Peyer's patch (tissue), 4 donors: ENCODE measurements around the gene USP33. TPM values are rescaled to one million over a fixed set of nuclear protein-coding genes. Genes with fewer than 3 reads are reported as not detected.

Experiments
- DNase-seq, 3 donors: peaks; one replicate each; pipeline ENCODE4 v3.0.0-alpha.2; 2017 to 2019
- H3K27ac ChIP-seq, 4 donors: fragments of 200-600 bp; sonication (generic); one replicate each; pipeline ENCODE4 v1.5.1; 2016 to 2019
- H3K27me3 ChIP-seq, 2 donors: fragments of 200-600 bp; sonication (generic); one replicate each; pipeline ENCODE4 v1.5.1; 2019
- H3K36me3 ChIP-seq, 3 donors: fragments of 200-600 bp; sonication (generic); one replicate each; pipeline ENCODE4 v1.5.1; 2016 to 2019
- H3K4me1 ChIP-seq, 4 donors: fragments of 200-600 bp; sonication (generic); one replicate each; pipeline ENCODE4 v1.5.1; 2016 to 2019
- H3K4me3 ChIP-seq, 4 donors: fragments of 200-600 bp; sonication (generic); 1 replicate in 3 of 4; 2 replicates in 1 of 4; pipeline ENCODE4 v1.5.1; 2016 to 2019; ENCODE audit warnings: mild to moderate bottlenecking in 1 of 4
- H3K9me3 ChIP-seq, 4 donors: fragments of 200-600 bp; sonication (generic); one replicate each; pipeline ENCODE4 v1.5.1; 2016 to 2019; ENCODE audit warnings: mild to moderate bottlenecking in 1 of 4
- POLR2A ChIP-seq, 2 donors: fragments of 450-650 bp; IDR thresholded peaks; one replicate each; pipeline ENCODE4 v1.5.1; 2017; ENCODE audit warnings: antibody characterized with exemption in 2 of 2, mild to moderate bottlenecking in 2 of 2, moderate library complexity in 2 of 2
- total RNA-seq, 4 donors: library from RNA; depleted of rRNA; stranded (reverse); fragments of >200 nt; gene quantifications; one replicate each; pipeline ENCODE4 v1.1.0, GENCODE V29; 2016
- TF ChIP-seq, protein P1 (sequence below), 6 experiments: fragments of 450-650 bp in 4 of 6; fragments of 200-600 bp in 2 of 6; sonication (generic) in 1 of 6; IDR thresholded peaks; one replicate each; pipeline ENCODE4 v1.5.1; 2017 to 2019; ENCODE audit warnings: antibody characterized with exemption in 6 of 6, mild to moderate bottlenecking in 3 of 6, moderate library complexity in 1 of 6

The USP33 gene
- total RNA-seq, 4 donors from 2014 or later = 78.9 to 109 (median 84.4) TPM

DNA sequence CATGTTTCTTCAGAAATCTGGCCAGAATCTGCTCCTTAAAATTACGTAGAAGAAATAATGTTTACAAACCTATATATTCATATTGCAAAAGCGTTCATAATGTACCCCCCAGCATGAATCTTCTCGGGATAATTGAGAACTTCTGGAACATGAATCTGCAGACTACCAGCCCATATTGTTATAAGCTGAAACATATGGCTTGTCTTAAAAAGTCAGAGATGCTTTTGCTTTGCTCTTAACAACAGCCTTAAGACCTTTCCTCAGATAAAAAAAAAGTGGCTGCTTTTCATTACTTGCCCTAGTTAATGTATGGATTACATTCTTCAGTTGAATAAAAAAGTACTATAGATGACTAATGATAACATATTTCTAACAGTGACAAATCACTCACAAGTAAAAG lies 62.2 kb downstream of the USP33 start:
- H3K4me1 ChIP-seq = no peaks in the 10 kb centered on the region
- no peaks in the 10 kb centered on the region for H3K9me3 ChIP-seq
- peaks cover 0 to 54% (median 0%) of the 10 kb centered on the region in 3 donors for H3K36me3 ChIP-seq
- TF ChIP-seq, protein P1, sequence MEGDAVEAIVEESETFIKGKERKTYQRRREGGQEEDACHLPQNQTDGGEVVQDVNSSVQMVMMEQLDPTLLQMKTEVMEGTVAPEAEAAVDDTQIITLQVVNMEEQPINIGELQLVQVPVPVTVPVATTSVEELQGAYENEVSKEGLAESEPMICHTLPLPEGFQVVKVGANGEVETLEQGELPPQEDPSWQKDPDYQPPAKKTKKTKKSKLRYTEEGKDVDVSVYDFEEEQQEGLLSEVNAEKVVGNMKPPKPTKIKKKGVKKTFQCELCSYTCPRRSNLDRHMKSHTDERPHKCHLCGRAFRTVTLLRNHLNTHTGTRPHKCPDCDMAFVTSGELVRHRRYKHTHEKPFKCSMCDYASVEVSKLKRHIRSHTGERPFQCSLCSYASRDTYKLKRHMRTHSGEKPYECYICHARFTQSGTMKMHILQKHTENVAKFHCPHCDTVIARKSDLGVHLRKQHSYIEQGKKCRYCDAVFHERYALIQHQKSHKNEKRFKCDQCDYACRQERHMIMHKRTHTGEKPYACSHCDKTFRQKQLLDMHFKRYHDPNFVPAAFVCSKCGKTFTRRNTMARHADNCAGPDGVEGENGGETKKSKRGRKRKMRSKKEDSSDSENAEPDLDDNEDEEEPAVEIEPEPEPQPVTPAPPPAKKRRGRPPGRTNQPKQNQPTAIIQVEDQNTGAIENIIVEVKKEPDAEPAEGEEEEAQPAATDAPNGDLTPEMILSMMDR (IDR thresholded peaks at IDR 0.05) = no peak
- no peak for TF ChIP-seq POLR2A (IDR thresholded peaks at IDR 0.05)
- no peak for DNase-seq
- no peak overlapping the region for H3K27ac ChIP-seq
- H3K27me3 ChIP-seq = no peaks in the 10 kb centered on the region
- H3K4me3 ChIP-seq = no peak overlapping the region

DNA sequence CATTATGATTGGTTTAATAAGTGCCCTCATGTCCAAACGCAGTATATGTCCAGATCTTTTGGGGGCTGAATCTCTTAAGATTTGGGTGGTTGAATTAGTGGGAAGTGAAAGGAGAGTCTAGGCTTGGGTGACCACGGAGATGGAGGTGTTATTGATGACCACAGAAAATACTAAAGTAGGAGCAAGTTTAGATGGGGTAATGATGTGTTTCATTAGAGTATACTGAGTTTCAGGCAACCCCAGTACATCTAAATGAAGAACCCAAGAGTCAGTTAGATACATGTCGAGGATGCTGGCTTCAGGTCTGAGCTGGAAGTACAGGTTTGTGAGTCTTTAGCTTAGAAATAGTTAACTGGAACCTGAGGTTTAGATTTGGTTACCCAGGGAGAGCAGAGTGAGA lies 70.7 kb downstream of the USP33 start:
- Histone ChIP-seq H3K9me3 (no peaks in the 10 kb centered on the region), H3K27ac (no peak overlapping the region), H3K27me3 (no peaks in the 10 kb centered on the region), H3K36me3 (peaks cover 0 to 10% (median 0%) of the 10 kb centered on the region in 3 donors), H3K4me1 (peaks cover 0 to 3% (median 0%) of the 10 kb centered on the region in 4 donors), H3K4me3 (no peak overlapping the region)
- no peak for DNase-seq
- TF ChIP-seq, protein P1 (IDR thresholded peaks at IDR 0.05) = no peak
- no peak for TF ChIP-seq POLR2A (IDR thresholded peaks at IDR 0.05)

GRCh38 chr1:77687519-77687906 lies 72.1 kb downstream of the USP33 start:
- TF ChIP-seq, protein P1 (IDR thresholded peaks at IDR 0.05) = peak in 4 of 6 experiments; percentile 15 to 41 (median 26)
- TF ChIP-seq POLR2A (IDR thresholded peaks at IDR 0.05) = no peak
- Histone ChIP-seq H3K36me3 (no peaks in the 10 kb centered on the region), H3K9me3 (no peaks in the 10 kb centered on the region), H3K27ac (no peak overlapping the region), H3K27me3 (no peaks in the 10 kb centered on the region), H3K4me1 (peaks cover 0 to 7% (median 0%) of the 10 kb centered on the region in 4 donors), H3K4me3 (peak overlapping the region in 3 of 4 donors; percentile 6 to 34 (median 31))
- DNase-seq = peak in 1 of 3 donors; percentile 60

DNA sequence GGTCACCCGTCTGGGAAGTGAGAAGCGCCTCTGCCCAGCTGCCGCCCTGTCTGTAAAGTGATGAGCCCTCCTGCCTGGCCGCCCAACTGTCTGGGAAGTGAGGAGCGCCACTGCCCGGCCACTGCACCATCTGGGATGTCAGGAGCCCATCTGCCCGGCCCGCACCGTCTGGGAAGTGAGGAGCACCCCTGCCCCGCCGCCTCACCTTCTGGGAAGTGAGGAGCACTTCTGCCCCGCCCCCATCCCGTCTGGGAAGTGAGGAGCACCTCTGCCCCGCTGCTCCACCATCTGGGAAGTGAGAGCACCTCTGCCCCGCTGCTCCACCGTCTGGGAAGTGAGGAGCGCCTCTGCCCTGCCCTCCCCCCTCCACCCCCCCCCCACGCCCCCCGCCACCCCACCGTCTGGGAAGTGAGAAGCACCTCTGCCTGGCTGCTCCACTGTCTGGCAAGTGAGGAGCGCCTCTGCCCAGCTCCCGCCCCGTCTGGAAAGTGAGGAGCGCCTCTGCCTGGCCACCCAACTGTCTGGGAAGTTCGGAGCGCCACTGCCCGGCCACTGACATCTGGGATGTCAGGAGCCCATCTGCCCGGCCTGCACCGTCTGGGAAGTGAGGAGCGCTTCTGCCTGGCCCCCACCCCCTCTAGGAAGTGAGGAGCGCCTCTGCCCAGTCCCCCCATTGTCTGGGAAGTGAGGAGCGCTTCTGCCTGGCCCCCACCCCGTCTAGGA lies 72.7 kb downstream of the USP33 start:
- peak overlapping the region in 2 of 4 donors; percentile 31 to 34 for H3K4me3 ChIP-seq
- no peaks in the 10 kb centered on the region for H3K27me3 ChIP-seq
- H3K9me3 ChIP-seq = no peaks in the 10 kb centered on the region
- H3K36me3 ChIP-seq = no peaks in the 10 kb centered on the region
- H3K4me1 ChIP-seq = peaks cover 0 to 7% (median 0%) of the 10 kb centered on the region in 4 donors
- no peak for TF ChIP-seq POLR2A (IDR thresholded peaks at IDR 0.05)
- TF ChIP-seq, protein P1 (IDR thresholded peaks at IDR 0.05) = no peak
- H3K27ac ChIP-seq = no peak overlapping the region
- DNase-seq = no peak

DNA sequence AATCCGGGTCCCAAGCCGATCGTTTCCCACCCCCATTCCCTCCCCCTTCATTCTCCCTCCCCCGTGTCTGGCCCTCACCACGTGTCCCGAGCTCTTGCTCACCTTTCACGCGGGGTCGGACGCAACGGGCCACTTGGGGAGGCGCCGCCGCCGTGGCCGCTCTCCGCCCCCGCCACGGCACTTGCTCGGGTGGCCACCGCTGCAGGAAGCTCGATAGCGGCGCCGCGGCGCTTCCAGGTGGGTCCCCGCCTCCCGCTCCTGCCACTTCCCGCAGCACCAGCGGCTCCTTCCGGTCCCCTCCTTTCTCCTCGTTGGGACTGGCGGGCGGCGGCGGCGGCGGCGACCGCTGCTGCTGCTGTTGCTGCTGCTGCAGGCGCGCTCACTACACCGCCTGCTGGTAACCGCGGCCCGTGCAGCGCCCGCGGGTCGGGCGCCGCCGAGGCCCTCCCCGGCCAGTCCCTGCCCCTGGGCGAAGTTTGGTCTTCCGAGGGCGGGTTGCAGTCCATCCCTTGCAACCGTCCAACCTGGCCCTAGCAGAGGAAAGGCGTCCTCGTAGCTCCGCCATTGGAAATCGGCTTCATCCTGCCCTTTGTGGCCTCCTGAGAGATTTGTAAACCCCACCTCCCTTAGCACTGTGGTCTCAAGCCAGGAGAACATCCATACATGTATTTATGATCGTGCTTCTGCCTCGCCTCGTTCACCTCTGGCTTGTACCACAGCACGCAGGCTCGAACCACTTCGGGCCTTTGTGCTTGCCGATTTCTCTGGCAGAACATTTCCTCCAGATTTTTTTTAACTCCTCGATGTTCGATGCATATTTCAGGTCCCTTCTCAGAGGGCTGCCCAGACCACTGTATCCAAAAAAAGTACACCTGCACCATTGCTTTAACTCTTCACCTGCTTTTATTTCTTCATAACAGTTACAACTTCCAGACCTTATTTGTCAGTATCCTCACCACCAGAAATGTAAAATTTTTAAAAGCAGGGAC lies 76.2 kb downstream of the USP33 start:
- peaks cover 0 to 27% (median 0%) of the 10 kb centered on the region in 4 donors for H3K4me1 ChIP-seq
- TF ChIP-seq, protein P1 (IDR thresholded peaks at IDR 0.05) = peak; percentile 89 to 99 (median 95)
- TF ChIP-seq POLR2A (IDR thresholded peaks at IDR 0.05) = peak; percentile 22 to 45
- peak; percentile 86 to 96 (median 95) for DNase-seq
- no peaks in the 10 kb centered on the region for H3K27me3 ChIP-seq
- peak overlapping the region; percentile 72 to 94 (median 76) for H3K4me3 ChIP-seq
- H3K27ac ChIP-seq = peak overlapping the region; percentile 91 to 94 (median 93)
- no peaks in the 10 kb centered on the region for H3K9me3 ChIP-seq
- H3K36me3 ChIP-seq = no peaks in the 10 kb centered on the region
